CD14-positive monocyte (primary cell): ENCODE data around the gene TGFBR3. TPM values are rescaled to one million over a fixed set of nuclear protein-coding genes. Genes with fewer than 3 reads are reported as not detected.

Experiments
- DNase-seq, 3 donors: peaks; one replicate each; pipeline ENCODE4 v3.0.0-alpha.2; 2011 to 2022
- H2AFZ ChIP-seq: 2 replicates; pipeline ENCODE4 v1.6.0; 2012; ENCODE audit warnings: mild to moderate bottlenecking, low read depth, low read length, inconsistent platforms; ENCODE audit not compliant: insufficient read depth, poor library complexity, severe bottlenecking
- H3K27ac ChIP-seq, 2 donors: 1 replicate in 1 of 2; 2 replicates in 1 of 2; pipeline ENCODE4 v1.5.1; 2012 to 2013; ENCODE audit warnings: low read length in 2 of 2, control low read depth in 1 of 2, inconsistent platforms in 1 of 2, low read depth in 1 of 2, mild to moderate bottlenecking in 1 of 2
- H3K27me3 ChIP-seq, 2 donors: one replicate each; pipeline versions ENCODE4 v1.6.0 to v1.6.1; 2011 to 2013; ENCODE audit warnings: low read length in 2 of 2; ENCODE audit not compliant: control insufficient read depth in 2 of 2, insufficient read depth in 2 of 2
- H3K36me3 ChIP-seq, 2 donors: replicated peaks in 1 of 2; 1 replicate in 1 of 2; 2 replicates in 1 of 2; pipeline versions ENCODE4 v1.5.1 to v1.6.1; 2012 to 2013; ENCODE audit warnings: low read length in 2 of 2, control low read depth in 1 of 2, inconsistent platforms in 1 of 2, mild to moderate bottlenecking in 1 of 2; ENCODE audit not compliant: insufficient read depth in 2 of 2, control insufficient read depth in 1 of 2
- H3K4me1 ChIP-seq, 2 donors: 1 replicate in 1 of 2; 2 replicates in 1 of 2; pipeline versions ENCODE4 v1.5.1 to v1.6.1; 2012 to 2013; ENCODE audit warnings: low read length in 2 of 2, control low read depth in 1 of 2, inconsistent platforms in 1 of 2, mild to moderate bottlenecking in 1 of 2, moderate library complexity in 1 of 2; ENCODE audit not compliant: insufficient read depth in 2 of 2, control insufficient read depth in 1 of 2
- H3K4me2 ChIP-seq: replicated peaks from 2 replicates; pipeline ENCODE3; 2012; ENCODE audit warnings: low read length, moderate library complexity, mild to moderate bottlenecking; ENCODE audit not compliant: poor library complexity, severe bottlenecking; ENCODE audit errors: extremely low read depth
- H3K4me3 ChIP-seq, 3 experiments: fragments of 200-600 bp in 1 of 3; sonication (generic) in 1 of 3; replicated peaks in 1 of 3; 1 replicate in 2 of 3; 2 replicates in 1 of 3; pipeline ENCODE4 v1.5.1; 2011 to 2013; ENCODE audit warnings: low read length in 3 of 3, mild to moderate bottlenecking in 3 of 3, control low read depth in 2 of 3, low read depth in 2 of 3, inconsistent platforms in 1 of 3, moderate library complexity in 1 of 3
- H3K79me2 ChIP-seq: 2 replicates; pipeline ENCODE4 v1.6.0; 2012; ENCODE audit warnings: mild to moderate bottlenecking, control low read depth, inconsistent platforms, low read length, moderate library complexity; ENCODE audit not compliant: insufficient read depth
- H3K9ac ChIP-seq: 2 replicates; pipeline ENCODE4 v1.6.0; 2017; ENCODE audit warnings: low read length, mild to moderate bottlenecking; ENCODE audit not compliant: insufficient read depth, poor library complexity, severe bottlenecking
- H3K9me3 ChIP-seq, 2 donors: replicated peaks in 1 of 2; 1 replicate in 1 of 2; 2 replicates in 1 of 2; pipeline versions ENCODE4 v1.5.1 to v1.6.1; 2012 to 2013; ENCODE audit warnings: low read length in 2 of 2, control low read depth in 1 of 2; ENCODE audit not compliant: control insufficient read depth in 1 of 2, insufficient read depth in 1 of 2
- H4K20me1 ChIP-seq: 2 replicates; pipeline ENCODE4 v1.6.0; 2012; ENCODE audit warnings: mild to moderate bottlenecking, low read length, control low read depth, moderate library complexity; ENCODE audit not compliant: insufficient read depth
- H3K27ac Mint-ChIP-seq, 7 donors: one replicate each; pipeline ENCODE4 v1.8.0; 2020; ENCODE audit warnings: mild to moderate bottlenecking in 7 of 7, mixed read lengths in 7 of 7, moderate library complexity in 6 of 7, inconsistent platforms in 2 of 7
- H3K27me3 Mint-ChIP-seq, 3 donors: one replicate each; pipeline ENCODE4 v1.8.0; 2021 to 2022; ENCODE audit warnings: low read depth in 3 of 3, mild to moderate bottlenecking in 3 of 3, mixed read lengths in 3 of 3, moderate library complexity in 3 of 3, inconsistent platforms in 1 of 3
- H3K36me3 Mint-ChIP-seq, 2 donors: one replicate each; pipeline ENCODE4 v1.8.0; 2020; ENCODE audit warnings: mixed read lengths in 2 of 2, inconsistent platforms in 1 of 2, mild to moderate bottlenecking in 1 of 2
- H3K4me1 Mint-ChIP-seq: one replicate; pipeline ENCODE4 v1.8.0; 2020; ENCODE audit warnings: mild to moderate bottlenecking, mixed read lengths
- H3K4me3 Mint-ChIP-seq, 2 donors: one replicate each; pipeline ENCODE4 v1.8.0; 2020; ENCODE audit warnings: mild to moderate bottlenecking in 2 of 2, mixed read lengths in 2 of 2, moderate library complexity in 1 of 2
- H3K9me3 Mint-ChIP-seq, 7 donors: one replicate each; pipeline ENCODE4 v1.8.0; 2020 to 2022; ENCODE audit warnings: mixed read lengths in 7 of 7, mild to moderate bottlenecking in 6 of 7, moderate library complexity in 6 of 7, inconsistent platforms in 2 of 7
- CTCF ChIP-seq: fragments of 200-600 bp; IDR thresholded peaks from one replicate; pipeline ENCODE4 v1.8.0; 2022; ENCODE audit warnings: antibody characterized with exemption, mild to moderate bottlenecking
- WGBS: methylation state at CpG from one replicate; pipeline ENCODE4 v1.1.5; 2013; ENCODE audit warnings: missing lambda C conversion rate; ENCODE audit not compliant: insufficient coverage; 5-methylcytosine and 5-hydroxymethylcytosine counted together
- intact Hi-C, 2 donors: fragments of 100-400 bp; cut with micrococcal nuclease; formaldehyde crosslinking; loops; one replicate each; pipeline versions ENCODE4 v1.15.0 to v1.15.1; 2023
- polyA plus RNA-seq, 3 donors: library from polyadenylated mRNA; depleted of rRNA in 1 of 3; unstranded in 2 of 3; stranded (reverse) in 1 of 3; fragments of 300-500 nt in 2 of 3; fragments of >200 nt in 1 of 3; fragmentation: Illumina TruSeq in 2 of 3; gene quantifications; 1 replicate in 2 of 3; 2 replicates in 1 of 3; pipeline ENCODE4 v1.2.3, GENCODE V29; 2012 to 2021

TGFBR3 gene
- polyA plus RNA-seq, 3 donors = 0.09 to 0.28 (median 0.20) TPM

GRCh38 chr1:91799863-91800262, 86.1 kb downstream of the TGFBR3 start:
- H3K4me1 ChIP-seq = peaks cover 17 to 18% of the 10 kb centered on the region in 2 donors
- peaks cover 3 to 4% (median 3%) of the 10 kb centered on the region in 3 donors for H3K27me3 Mint-ChIP-seq
- WGBS = 90% methylated on average over 2 of the region's 3 CpGs
- H3K36me3 Mint-ChIP-seq = no peaks in the 10 kb centered on the region
- no peak overlapping the region for H3K27ac ChIP-seq
- no peaks in the 10 kb centered on the region for H3K27me3 ChIP-seq
- no peak for DNase-seq
- peaks cover 0 to 2% (median 0%) of the 10 kb centered on the region in 7 donors for H3K9me3 Mint-ChIP-seq
- H3K36me3 ChIP-seq = no peaks in the 10 kb centered on the region
- no peak overlapping the region for H3K4me3 Mint-ChIP-seq
- no peak for TF ChIP-seq CTCF
- H2AFZ ChIP-seq = no peak overlapping the region
- H3K9ac ChIP-seq = no peak overlapping the region
- H3K27ac Mint-ChIP-seq = no peak overlapping the region
- no peak overlapping the region for H3K4me2 ChIP-seq
- H3K4me3 ChIP-seq = no peak overlapping the region
- peaks cover 26% of the 10 kb centered on the region for H3K4me1 Mint-ChIP-seq
- H3K9me3 ChIP-seq = no peaks in the 10 kb centered on the region
- intact Hi-C loops = no loop called here
- no peaks in the 10 kb centered on the region for H4K20me1 ChIP-seq
- no peaks in the 10 kb centered on the region for H3K79me2 ChIP-seq

GRCh38 chr1:91799159-91799558, 86.8 kb downstream of the TGFBR3 start:
- H3K9me3 Mint-ChIP-seq = peaks cover 0 to 4% (median 0%) of the 10 kb centered on the region in 7 donors
- H3K36me3 Mint-ChIP-seq = no peaks in the 10 kb centered on the region
- Histone ChIP-seq H3K4me3 (no peak overlapping the region), H3K4me1 (peaks cover 13 to 14% of the 10 kb centered on the region in 2 donors), H4K20me1 (no peaks in the 10 kb centered on the region), H3K4me2 (no peak overlapping the region), H3K36me3 (no peaks in the 10 kb centered on the region), H3K9ac (no peak overlapping the region), H3K27ac (no peak overlapping the region), H3K9me3 (no peaks in the 10 kb centered on the region), H3K27me3 (no peaks in the 10 kb centered on the region), H2AFZ (no peak overlapping the region), H3K79me2 (no peaks in the 10 kb centered on the region)
- intact Hi-C loops = no loop called here
- no peak overlapping the region for H3K27ac Mint-ChIP-seq
- no peak for DNase-seq
- H3K27me3 Mint-ChIP-seq = peaks cover 3 to 4% (median 3%) of the 10 kb centered on the region in 3 donors
- H3K4me1 Mint-ChIP-seq = peaks cover 20% of the 10 kb centered on the region
- no peak overlapping the region for H3K4me3 Mint-ChIP-seq
- WGBS = 87% methylated on average over 5 of the region's 5 CpGs
- no peak for TF ChIP-seq CTCF
